ENCODE results near the gene HMGA1. TPM values are rescaled to one million over a fixed set of nuclear protein-coding genes. Genes with fewer than 3 reads are reported as not detected.
"Not testable (repeated sequence)": the region's sequence is repeated elsewhere in the genome, so short reads cannot be mapped to it uniquely, and the experiment has no call there.

The HMGA1 gene
- total RNA-seq, 1 experiment from 2014 or later, result 74.6 TPM

DNA sequence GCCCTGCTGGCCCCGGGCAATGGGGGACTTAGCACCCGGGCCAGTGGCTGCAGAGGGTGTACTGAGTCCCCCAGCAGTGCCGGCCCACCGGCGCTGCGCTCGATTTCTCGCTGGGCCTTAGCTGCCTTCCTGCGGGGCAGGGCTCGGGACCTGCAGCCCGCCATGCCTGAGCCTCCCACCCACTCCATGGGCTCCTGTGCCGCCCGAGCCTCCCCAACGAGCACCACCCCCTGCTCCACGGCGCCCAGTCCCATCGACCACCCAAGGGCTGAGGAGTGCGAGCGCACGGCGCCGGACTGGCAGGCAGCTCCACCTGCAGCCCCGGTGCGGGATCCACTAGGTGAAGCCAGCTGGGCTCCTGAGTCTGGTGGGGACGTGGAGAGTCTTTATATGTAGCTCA, 32.5 kb downstream of the HMGA1 start:
- not testable (repeated sequence) for H3K4me3 ChIP-seq, DNase-seq, H3K27me3 ChIP-seq, H3K9me3 ChIP-seq, H3K36me3 ChIP-seq

DNA sequence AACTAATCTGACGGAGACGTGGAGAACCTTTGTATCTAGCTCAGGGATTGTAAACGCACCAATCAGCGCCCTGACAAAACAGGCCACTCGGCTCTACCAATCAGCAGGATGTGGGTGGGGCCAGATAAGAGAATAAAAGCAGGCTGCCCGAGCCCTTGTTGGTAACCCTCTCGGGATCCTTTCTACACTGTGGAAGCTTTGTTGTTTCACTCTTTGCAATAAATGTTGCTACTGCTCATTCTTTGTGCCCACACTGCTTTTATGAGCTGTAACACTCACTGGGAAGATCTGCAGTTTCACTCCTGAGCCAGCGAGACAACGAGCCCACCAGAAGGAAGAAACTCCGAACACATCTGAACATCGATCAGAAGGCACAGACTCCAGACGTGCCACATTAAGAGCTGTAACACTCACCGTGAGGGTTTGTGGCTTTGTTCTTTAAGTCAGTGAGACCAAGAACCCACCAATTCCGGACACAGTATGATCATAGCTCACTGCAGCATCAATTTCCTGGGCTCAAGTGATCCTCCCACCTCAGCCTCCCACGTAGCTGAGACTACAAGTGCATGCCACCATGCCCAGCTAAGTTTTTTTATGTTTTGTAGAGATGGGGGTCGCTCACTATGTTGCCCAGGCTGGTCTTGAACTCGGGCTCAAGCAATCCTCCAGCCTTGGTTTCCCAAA, 33.1 kb downstream of the HMGA1 start:
- DNase-seq, H3K27me3 ChIP-seq, H3K9me3 ChIP-seq: not testable (repeated sequence)

DNA sequence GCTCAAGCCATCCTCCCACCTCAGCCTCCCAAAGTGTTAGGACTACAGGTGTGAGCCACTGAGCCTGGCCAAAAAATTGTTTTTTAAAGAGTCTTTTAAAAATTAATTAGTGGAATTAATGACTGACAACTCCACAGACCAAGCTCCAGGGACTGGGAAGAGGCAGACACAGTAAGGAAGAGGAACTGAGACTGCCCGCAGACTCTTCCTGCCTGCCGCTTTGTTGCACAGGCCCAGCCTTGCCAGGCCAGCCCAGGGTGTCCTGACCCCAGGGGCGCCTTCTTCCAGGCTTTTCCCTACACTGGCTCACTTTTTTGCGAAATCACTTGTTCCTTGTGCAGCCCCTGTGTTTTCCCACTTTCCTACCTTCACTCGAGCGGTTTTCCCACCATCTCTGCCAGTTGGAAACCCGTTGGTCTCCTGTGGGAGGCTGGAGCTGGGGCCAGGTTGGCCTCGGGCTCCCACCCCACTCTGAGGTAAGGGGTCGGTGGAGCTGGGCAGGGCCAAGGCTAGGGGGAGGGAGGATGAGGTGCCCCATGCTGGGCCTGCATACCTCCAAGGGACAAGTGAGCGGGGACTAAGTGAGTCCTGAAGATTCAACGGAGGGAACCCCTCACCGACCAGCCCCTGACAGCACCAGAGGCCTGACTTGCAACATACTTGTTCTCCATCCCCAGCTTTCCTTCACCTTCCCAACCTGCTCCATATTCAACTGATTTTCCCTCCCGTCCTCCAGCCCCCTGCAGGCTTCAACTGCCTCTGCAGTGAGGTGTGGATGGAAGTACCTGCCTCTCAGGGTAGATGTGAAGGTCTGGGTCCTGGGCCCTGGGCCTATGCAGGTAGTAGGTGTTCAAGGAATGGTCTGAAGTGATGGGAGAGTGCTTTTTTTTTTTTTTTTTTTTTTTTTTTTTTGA, 35.6 kb downstream of the HMGA1 start:
- no peaks in the 10 kb centered on the region for H3K36me3 ChIP-seq
- H3K27me3 ChIP-seq, result no peaks in the 10 kb centered on the region
- no peaks in the 10 kb centered on the region for H3K9me3 ChIP-seq
- H3K4me3 ChIP-seq, result no peak overlapping the region
- DNase-seq, result no peak

More for the DNA sequence above, 33.1 kb downstream of the HMGA1 start:
- H3K36me3 ChIP-seq, H3K4me3 ChIP-seq: not testable (repeated sequence)

DNA sequence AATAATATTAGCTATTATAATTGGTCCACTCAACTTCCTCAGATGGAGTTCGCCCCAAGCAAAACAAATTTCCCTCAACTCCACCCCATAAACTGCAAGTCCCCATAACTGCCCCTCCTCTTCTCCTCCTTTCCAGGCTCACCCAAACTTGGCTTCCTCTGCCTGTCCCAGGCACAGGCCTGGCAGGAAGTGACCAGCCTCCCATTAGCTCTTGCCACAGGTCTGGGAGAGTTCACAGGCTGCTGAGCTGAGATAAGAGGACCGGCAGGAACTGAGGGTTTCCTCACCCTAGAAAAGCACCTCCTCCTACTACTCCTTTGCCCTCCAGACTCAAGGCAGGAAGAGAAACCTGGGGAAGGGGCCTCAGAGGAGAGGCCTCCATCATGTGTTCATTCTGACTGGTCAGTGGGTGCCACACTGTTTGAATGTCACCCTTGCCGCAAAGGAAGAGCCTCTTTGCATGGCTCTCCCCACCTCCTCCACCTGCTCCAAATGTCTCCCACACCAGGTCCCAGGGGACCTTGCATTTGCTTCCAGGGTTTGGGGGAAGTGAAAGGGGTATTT, 36.7 kb downstream of the HMGA1 start:
- H3K4me3 ChIP-seq, result no peak overlapping the region
- peak; percentile 4 for DNase-seq
- H3K27me3 ChIP-seq, result no peaks in the 10 kb centered on the region
- H3K9me3 ChIP-seq, result no peaks in the 10 kb centered on the region
- H3K36me3 ChIP-seq, result no peaks in the 10 kb centered on the region

DNA sequence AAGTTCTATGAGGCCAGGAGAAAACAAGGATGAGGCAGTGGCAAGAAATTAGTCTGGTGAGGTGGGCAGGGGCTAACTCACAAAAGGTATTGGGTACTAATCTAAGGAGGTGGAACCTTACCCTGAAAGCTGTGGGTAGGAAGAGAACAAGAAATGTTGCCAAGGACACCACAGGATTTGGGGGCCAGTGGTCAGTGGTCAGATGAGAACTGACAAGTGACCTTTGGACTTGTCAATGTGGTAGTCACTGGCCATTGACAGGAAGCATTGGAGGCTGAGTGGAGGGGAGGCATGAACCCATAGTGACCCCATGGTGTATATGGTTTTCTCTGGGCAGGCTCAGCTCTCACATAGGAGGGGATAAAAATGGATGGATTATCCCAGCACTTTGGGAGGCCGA, 37.5 kb downstream of the HMGA1 start:
- H3K36me3 ChIP-seq, result no peaks in the 10 kb centered on the region
- H3K27me3 ChIP-seq, result no peaks in the 10 kb centered on the region
- DNase-seq, result no peak
- H3K9me3 ChIP-seq, result no peaks in the 10 kb centered on the region
- no peak overlapping the region for H3K4me3 ChIP-seq

DNA sequence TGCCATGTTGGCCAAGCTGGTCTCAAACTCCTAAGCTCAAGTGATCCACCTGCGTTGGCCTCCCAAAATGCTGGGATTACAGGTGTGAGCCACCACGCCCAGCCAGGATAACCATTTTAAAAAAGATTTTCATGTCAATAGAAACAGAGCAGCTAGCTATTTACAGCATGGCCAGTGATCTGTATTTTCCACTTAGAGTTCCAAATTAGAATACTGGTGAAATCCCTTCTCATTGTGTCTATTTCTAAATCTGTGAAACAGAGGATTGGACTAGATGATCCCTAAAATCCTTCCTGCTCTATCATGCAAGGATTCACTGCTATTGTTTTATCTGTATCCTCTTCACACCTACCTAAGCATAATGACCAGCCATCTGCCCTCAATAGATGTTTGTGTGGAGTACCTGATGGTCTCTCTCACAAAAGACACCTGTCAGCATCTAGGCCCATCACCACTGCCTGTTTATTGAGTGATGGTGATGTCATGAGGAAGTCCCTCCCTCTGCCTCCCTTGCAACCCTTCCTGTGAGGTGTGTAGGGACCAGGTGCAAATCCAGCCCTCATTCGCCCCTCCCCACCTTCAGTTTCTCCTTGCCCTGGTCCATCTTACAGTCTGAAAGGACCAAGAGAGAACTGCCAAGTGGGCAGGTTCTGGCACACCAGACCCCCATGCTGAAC, 38.6 kb downstream of the HMGA1 start:
- Histone ChIP-seq H3K9me3 (no peaks in the 10 kb centered on the region), H3K36me3 (no peaks in the 10 kb centered on the region), H3K27me3 (no peaks in the 10 kb centered on the region), H3K4me3 (no peak overlapping the region)
- DNase-seq, result no peak

DNA sequence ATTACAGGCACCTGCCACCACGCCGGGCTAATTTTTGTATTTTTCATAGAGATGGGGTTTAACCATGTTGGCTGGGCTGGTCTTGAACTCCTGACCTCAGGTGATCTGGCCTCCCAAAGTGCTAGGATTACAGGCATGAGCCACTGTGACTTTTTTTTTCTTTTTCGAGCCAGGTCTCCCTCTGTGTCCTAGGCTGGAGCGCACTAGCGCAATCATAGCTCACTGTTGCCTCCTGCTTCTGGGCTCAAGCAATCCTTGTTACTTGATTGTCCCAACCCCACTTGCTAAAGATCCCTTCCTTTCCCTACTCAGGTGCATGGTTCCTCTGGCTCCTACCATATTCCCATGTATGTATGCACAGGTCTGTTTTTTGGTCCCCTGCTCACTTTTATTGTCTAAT, 39.5 kb downstream of the HMGA1 start:
- H3K4me3 ChIP-seq, result no peak overlapping the region
- no peaks in the 10 kb centered on the region for H3K36me3 ChIP-seq
- H3K27me3 ChIP-seq, result no peaks in the 10 kb centered on the region
- DNase-seq, result no peak
- H3K9me3 ChIP-seq, result no peaks in the 10 kb centered on the region

DNA sequence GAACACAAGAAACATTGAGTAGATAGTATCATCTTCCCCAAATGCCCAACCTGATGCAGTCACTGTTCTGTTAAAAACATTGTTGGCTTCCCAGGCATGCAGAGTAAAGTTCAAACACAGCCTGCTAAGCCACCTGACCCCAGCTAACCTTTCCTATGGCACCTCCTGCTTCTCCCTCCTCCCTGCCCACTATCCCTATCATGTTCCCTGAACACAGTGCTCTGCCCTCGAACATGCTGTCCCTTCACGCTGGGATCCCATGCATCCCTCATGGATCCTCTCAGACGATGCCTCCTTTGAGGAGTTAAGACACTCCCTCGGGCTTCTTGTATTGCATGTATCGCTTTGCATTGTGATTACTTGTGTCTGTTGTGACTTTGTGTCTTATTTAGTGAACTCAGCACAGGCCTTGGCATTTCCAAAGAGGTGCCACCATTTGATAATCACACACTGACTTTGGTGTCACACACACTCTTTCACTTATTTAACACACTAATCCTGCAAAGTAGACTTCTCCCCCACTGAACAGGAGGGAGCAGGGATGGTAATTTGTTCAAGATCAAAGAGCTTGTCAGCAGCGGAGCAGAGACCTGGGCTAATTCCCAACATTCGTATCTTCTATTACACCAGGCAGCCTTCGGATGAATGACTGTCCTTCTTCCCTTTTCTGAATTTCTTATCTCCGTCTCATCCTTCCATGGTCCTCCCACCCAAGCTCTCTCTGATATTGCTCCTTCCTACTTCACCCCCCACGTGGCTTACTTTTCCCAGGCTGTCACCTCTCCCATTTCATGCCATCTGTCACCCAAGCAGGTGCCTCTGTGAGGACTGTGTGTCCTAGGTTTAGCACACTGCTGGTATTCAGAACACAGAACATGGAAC, 40.4 kb downstream of the HMGA1 start:
- Histone ChIP-seq H3K27me3 (no peaks in the 10 kb centered on the region), H3K36me3 (no peaks in the 10 kb centered on the region), H3K4me3 (no peak overlapping the region), H3K9me3 (no peaks in the 10 kb centered on the region)
- DNase-seq, result no peak

DNA sequence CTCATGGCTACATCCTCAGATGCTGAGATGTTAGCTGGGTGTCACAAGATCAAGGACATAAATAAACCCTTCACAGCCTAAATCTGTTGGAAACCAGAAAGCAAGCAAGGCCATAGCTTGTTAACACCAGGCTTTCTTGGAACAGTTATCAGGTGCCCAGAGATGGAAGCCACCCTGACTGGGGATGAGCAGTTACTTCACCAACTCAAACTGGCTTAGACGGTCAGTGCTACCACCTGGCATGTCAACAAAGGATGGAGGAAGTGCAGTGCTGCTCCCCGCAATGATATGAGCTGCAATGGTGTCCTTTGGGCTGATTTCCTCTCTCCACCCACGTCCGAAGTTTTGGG, 41.1 kb downstream of the HMGA1 start:
- DNase-seq, result no peak
- Histone ChIP-seq H3K9me3 (no peaks in the 10 kb centered on the region), H3K4me3 (no peak overlapping the region), H3K27me3 (no peaks in the 10 kb centered on the region), H3K36me3 (no peaks in the 10 kb centered on the region)

DNA sequence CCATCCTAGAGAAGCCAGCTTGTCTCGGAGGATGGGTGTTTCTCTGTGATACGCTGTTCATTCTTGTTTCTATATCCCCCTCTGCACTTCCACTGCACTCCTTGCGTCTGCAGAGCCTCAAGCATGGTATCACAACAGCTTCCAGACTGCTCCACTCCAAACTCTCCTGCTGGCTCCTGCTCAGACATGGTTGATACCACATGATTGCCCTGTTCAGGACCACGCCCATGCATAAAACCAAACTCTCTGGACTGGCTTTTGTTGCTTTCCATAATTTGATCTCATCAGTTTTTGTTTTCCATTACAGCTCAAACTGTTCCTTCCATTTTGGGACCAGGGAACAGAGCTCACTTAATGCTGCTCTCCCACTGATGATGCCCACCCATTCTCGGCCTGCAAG, 42.2 kb downstream of the HMGA1 start:
- no peak overlapping the region for H3K4me3 ChIP-seq
- H3K36me3 ChIP-seq, result no peaks in the 10 kb centered on the region
- no peak for DNase-seq
- no peaks in the 10 kb centered on the region for H3K9me3 ChIP-seq
- no peaks in the 10 kb centered on the region for H3K27me3 ChIP-seq

DNA sequence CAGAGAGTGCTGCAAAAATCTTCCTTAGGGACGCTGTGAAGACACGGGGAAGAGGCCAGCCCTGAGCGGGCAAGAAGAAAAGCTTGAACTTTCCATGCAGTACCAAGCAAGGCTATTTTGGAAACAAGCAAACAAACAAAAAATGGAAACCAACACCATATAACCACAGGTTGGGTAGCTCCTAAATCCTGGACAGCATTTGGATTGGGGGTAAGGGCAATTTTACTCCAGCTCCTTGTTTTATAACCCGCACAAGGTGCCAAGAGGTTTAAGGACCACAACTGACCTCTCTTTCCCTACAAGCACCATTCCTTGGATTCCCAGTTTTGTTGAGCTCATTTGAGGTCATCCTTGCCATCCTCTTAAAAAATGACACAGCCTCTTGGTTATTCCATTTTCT, 43.5 kb downstream of the HMGA1 start:
- Histone ChIP-seq H3K27me3 (no peaks in the 10 kb centered on the region), H3K9me3 (no peaks in the 10 kb centered on the region), H3K4me3 (no peak overlapping the region), H3K36me3 (no peaks in the 10 kb centered on the region)
- no peak for DNase-seq

DNA sequence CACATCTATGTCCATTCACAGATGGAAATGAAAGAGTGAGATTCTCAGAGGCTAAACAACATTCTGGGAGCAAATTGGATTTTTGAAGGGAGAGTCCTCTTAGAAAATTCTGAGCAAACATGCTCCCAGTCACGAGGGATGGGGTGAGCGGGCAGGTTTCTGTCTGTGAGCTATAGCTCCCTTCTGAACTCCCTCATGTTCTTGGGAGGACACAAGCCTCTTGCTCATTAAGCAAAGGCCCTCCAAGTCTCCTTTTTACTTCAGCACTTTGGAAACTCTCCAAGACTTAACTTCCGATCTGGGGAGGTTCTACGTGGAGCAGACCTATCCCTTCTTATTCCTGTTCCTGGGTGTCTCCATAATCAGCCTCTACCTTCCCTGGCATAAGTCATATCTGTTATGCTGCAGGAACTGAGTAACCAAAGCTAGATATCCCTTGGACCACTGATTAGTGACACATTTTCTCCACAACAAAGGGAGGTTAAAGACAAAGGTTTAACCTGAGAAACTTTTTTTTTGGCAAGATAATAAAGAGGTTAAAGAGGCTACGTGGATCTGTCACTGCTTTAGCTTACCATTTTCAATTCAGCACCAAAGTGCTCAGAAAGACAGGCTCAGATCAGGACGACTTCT, 45.1 kb downstream of the HMGA1 start:
- Histone ChIP-seq H3K9me3 (no peaks in the 10 kb centered on the region), H3K27me3 (no peaks in the 10 kb centered on the region), H3K36me3 (no peaks in the 10 kb centered on the region), H3K4me3 (no peak overlapping the region)
- DNase-seq, result no peak

DNA sequence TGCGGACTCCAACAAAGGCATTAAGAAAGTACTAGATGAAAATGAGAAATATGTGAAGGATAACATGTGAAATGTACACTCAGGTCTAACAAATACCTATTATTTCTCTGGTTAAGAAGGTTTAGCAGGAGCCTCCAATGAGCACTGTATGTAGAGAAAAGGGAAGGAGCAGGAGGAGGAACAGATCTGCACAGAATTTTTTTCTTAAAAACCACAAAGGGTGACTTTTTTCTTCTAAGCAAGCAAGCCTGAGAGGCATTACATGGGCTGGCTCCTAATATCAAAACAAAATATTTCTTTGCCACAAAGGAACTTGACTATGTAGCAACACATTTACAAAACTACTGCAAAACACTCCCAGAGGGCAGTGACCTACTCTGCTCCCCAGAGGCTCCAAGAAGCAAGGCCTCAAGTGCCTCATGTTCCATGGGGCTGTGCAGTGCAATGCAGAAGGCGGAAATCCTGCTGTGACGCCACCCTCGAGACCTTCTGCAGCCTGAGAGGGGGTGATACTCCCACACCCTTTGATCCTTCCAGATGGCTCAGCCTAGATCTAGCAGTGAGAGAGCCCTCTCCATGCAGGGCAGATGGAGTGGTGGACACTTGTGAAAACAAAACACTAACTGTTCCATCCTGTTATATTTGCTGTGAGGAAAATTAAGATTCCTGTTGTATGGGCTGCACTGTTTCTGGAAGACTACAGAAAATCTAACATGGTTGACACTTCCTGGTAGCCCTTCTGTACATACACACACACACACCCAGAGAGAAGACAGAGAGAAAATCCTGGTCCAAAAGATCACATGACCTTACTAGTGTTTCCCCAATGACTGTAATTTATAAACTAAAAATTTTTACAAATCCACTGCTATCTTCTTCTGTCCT, 48.1 kb downstream of the HMGA1 start:
- DNase-seq, result no peak
- no peak overlapping the region for H3K4me3 ChIP-seq
- H3K36me3 ChIP-seq, result no peaks in the 10 kb centered on the region
- no peaks in the 10 kb centered on the region for H3K9me3 ChIP-seq
- no peaks in the 10 kb centered on the region for H3K27me3 ChIP-seq

DNA sequence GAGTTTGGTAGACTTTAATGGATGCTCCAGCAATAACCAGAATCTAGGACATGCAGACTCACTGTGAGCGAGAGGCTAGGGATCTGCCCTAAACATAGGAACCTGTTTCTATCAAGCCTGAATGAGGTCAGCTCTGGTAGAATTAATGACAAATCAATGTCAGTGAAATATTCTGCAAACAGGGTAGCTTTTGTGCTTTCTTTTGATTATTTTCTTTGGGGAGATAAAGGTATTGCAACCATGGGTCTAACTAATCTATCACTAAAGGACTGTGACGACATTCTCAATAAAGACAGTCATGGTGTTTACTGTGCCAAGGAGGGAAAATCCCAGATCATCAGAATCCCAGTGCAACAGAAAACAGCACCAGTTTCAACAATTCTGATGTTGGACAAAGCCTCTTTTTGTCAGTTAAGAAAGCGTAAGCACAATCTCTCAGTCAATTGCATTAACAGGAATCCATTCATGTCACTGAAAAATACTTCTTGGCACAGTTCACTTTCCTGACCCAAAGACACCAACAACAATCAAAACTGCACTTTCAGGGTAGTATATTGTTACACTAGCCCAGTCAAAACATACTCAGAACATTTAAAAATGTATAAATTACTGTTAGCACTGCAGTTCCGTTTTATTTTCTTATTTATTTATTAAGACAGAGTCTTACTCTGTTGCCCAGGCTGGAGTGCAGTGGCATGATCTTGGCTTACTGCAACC, 48.9 kb downstream of the HMGA1 start:
- no peaks in the 10 kb centered on the region for H3K27me3 ChIP-seq
- no peaks in the 10 kb centered on the region for H3K9me3 ChIP-seq
- no peak overlapping the region for H3K4me3 ChIP-seq
- no peak for DNase-seq
- H3K36me3 ChIP-seq, result no peaks in the 10 kb centered on the region

DNA sequence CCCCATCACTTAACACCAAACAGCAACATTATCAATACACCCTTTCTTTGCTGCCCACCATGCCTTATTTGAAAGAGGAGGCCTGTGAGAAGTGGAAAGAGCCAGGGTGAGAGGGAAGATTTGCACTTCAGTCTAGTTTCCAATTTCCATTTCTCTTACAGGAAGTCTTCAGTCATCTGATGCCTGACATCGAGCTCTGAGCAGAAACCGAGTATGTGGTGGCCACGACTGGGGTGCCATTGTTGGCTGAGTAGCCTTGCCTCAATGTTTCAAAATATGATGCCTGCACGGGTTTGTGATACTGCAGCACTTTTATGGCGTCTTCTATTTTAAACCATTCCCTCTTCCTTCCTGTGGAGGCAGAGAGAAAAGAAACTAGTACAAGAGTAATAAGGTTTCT, 51.9 kb downstream of the HMGA1 start:
- Histone ChIP-seq H3K9me3 (no peaks in the 10 kb centered on the region), H3K4me3 (no peak overlapping the region), H3K36me3 (peaks cover 10% of the 10 kb centered on the region), H3K27me3 (no peaks in the 10 kb centered on the region)
- no peak for DNase-seq
